ENCODE results near the gene MAD2L1BP. TPM values are rescaled to one million over a fixed set of nuclear protein-coding genes. Genes with fewer than 3 reads are reported as not detected.
"Not testable (repeated sequence)": the region's sequence is repeated elsewhere in the genome, so short reads cannot be mapped to it uniquely, and the experiment has no call there.

MAD2L1BP gene
- total RNA-seq, 3 donors from 2014 or later: 25.7 to 51.4 (median 41.4) TPM

- DNase-seq (peak; percentile 66 to 75 (median 73)), ATAC-seq (peak; percentile 5)
- intact Hi-C loops (cut with DNase I, micrococcal nuclease): no loop called here
- Histone ChIP-seq H3K9me3 (no peaks in the 10 kb centered on the region), H3K4me3 (peak overlapping the region; percentile 80), H3K36me3 (ENCODE audit: low read depth) (no peaks in the 10 kb centered on the region), H3K4me1 (ENCODE audit: low read depth) (peaks cover 18% of the 10 kb centered on the region)
- no peak for TF ChIP-seq CTCF (IDR thresholded peaks at IDR 0.05)
Observed at GRCh38 chr6:43628393-43629103, 7.1 kb upstream of the MAD2L1BP start.

GRCh38 chr6:43629104-43629504, 6.5 kb upstream of the MAD2L1BP start, which contains the start of gene GTPBP2:
GTPBP2 (minus strand) TSS chr6:43629264; CDS start chr6:43629162, 102 bp downstream.
- Histone ChIP-seq H3K4me3 (peak within 1 kb of the TSS; percentile 80), H3K36me3 (ENCODE audit: low read depth) (no peaks in the 10 kb centered on the region), H3K9me3 (no peaks in the 10 kb centered on the region), H3K4me1 (ENCODE audit: low read depth) (peaks cover 18% of the 10 kb centered on the region)
- no peak for TF ChIP-seq CTCF (IDR thresholded peaks at IDR 0.05)
- DNase-seq (peak; percentile 99 to 100 (median 99)), ATAC-seq (peak; percentile 86)
- intact Hi-C loops (cut with DNase I, micrococcal nuclease): no loop called here

- Histone ChIP-seq H3K4me1 (ENCODE audit: low read depth) (peaks cover 18% of the 10 kb centered on the region), H3K9me3 (no peaks in the 10 kb centered on the region), H3K4me3 (peak overlapping the region; percentile 80), H3K36me3 (ENCODE audit: low read depth) (no peaks in the 10 kb centered on the region)
- no peak for TF ChIP-seq CTCF (IDR thresholded peaks at IDR 0.05)
- DNase-seq (peak; percentile 95 to 98 (median 96)), ATAC-seq (peak; percentile 82)
- intact Hi-C loops (cut with DNase I, micrococcal nuclease): no loop called here
Observed at GRCh38 chr6:43629505-43630300, 5.9 kb upstream of the MAD2L1BP start.

- Histone ChIP-seq H3K36me3 (ENCODE audit: low read depth) (no peaks in the 10 kb centered on the region), H3K4me1 (ENCODE audit: low read depth) (peaks cover 18% of the 10 kb centered on the region), H3K9me3 (no peaks in the 10 kb centered on the region), H3K4me3 (no peak overlapping the region)
- no peak for ATAC-seq
- no peak for DNase-seq
- TF ChIP-seq CTCF (IDR thresholded peaks at IDR 0.05): no peak
- intact Hi-C loops (cut with DNase I, micrococcal nuclease): no loop called here
Observed at GRCh38 chr6:43630980-43631619, 4.5 kb upstream of the MAD2L1BP start.

GRCh38 chr6:43633002-43633401, 2.6 kb upstream of the MAD2L1BP start:
- intact Hi-C loops (cut with DNase I, micrococcal nuclease); H3K9me3 ChIP-seq; DNase-seq; H3K4me3 ChIP-seq; ATAC-seq; H3K36me3 ChIP-seq (ENCODE audit: low read depth): not testable (repeated sequence)
- peaks cover 24% of the 10 kb centered on the region for H3K4me1 ChIP-seq (ENCODE audit: low read depth)
